Activated naive CD4-positive, alpha-beta T cell treated with anti-CD3 and anti-CD28 coated beads, Interleukin-2, amount 50 U/mL, for 24 hours (primary cell): Measurements from ENCODE around the gene CCR7.

ENCODE experiments used
- H3K27ac Mint-ChIP-seq: one replicate; pipeline ENCODE4 v1.8.0; 2021; ENCODE audit warnings: mild to moderate bottlenecking, mixed read lengths
- H3K27me3 Mint-ChIP-seq: one replicate; pipeline ENCODE4 v1.8.0; 2021; ENCODE audit warnings: mixed read lengths
- H3K36me3 Mint-ChIP-seq: one replicate; pipeline ENCODE4 v1.8.0; 2021; ENCODE audit warnings: mixed read lengths
- H3K4me1 Mint-ChIP-seq: one replicate; pipeline ENCODE4 v1.8.0; 2021; ENCODE audit warnings: mixed read lengths
- H3K4me3 Mint-ChIP-seq: one replicate; pipeline ENCODE4 v1.8.0; 2021; ENCODE audit warnings: mild to moderate bottlenecking, mixed read lengths
- H3K9me3 Mint-ChIP-seq: one replicate; pipeline ENCODE4 v1.8.0; 2021; ENCODE audit warnings: mixed read lengths

The CCR7 gene

GRCh38 chr17:40559564-40559916 is 5.7 kb downstream of the CCR7 start:
- peaks cover 89% of the 10 kb centered on the region for H3K4me1 Mint-ChIP-seq

GRCh38 chr17:40558890-40559563 is 6.2 kb downstream of the CCR7 start:
- peaks cover 44% of the 10 kb centered on the region for H3K36me3 Mint-ChIP-seq
- H3K4me1 Mint-ChIP-seq, result peaks cover 93% of the 10 kb centered on the region
- H3K27me3 Mint-ChIP-seq, result no peaks in the 10 kb centered on the region
- no peaks in the 10 kb centered on the region for H3K9me3 Mint-ChIP-seq
- H3K27ac Mint-ChIP-seq, result peak overlapping the region; percentile 84
- peak overlapping the region; percentile 90 for H3K4me3 Mint-ChIP-seq

More at GRCh38 chr17:40559564-40559916, 5.7 kb downstream of the CCR7 start:
- H3K36me3 Mint-ChIP-seq, result peaks cover 42% of the 10 kb centered on the region
- no peaks in the 10 kb centered on the region for H3K9me3 Mint-ChIP-seq
- H3K4me3 Mint-ChIP-seq, result peak overlapping the region; percentile 90
- no peaks in the 10 kb centered on the region for H3K27me3 Mint-ChIP-seq
- H3K27ac Mint-ChIP-seq, result peak overlapping the region; percentile 98

- Mint-ChIP-seq H3K4me1 (peaks cover 93% of the 10 kb centered on the region), H3K36me3 (peaks cover 46% of the 10 kb centered on the region), H3K9me3 (no peaks in the 10 kb centered on the region), H3K4me3 (peak overlapping the region; percentile 90), H3K27ac (peak overlapping the region; percentile 63), H3K27me3 (no peaks in the 10 kb centered on the region)
These were observed 6.9 kb downstream of the CCR7 start for GRCh38 chr17:40558300-40558889.

DNA sequence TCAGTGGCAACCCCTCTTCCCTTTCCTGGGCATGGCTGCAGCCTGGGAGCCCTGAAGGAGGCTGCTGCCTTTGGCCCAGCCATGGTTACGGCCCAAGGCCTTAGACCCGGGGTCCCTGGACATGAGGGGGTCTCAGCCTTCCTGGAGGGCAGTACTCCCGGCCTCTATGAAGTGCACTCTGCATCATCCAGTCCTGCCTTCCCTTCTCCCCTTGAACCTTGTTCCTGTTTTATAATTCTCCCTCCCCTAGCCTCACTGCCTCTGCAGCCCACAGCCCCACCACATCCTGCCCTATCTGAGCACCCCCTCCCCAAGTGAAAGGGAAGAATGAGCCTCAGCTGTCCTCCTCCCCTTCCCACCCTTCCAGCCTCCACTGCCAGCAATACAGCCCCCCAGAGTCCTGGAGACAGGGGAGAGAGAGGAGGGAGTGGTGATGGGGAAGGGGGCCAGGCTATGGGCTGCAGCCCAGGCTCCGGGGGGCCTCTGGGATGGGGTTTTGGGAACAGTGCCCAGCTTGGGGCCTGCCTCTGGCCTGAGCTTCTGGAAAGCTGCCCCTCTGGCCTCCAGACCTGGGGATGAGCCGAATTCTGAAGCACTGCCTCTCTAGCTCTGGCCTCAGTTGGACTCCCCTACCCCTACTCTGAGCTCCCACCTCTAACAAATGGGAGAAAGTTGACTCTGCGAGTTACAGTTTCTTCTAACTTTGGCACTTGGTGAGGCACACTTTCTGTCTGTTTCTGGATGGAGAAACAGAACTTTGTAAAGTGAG is 7.6 kb downstream of the CCR7 start:
- Mint-ChIP-seq H3K4me3 (peak overlapping the region; percentile 90), H3K27ac (peak overlapping the region; percentile 63), H3K27me3 (no peaks in the 10 kb centered on the region), H3K36me3 (peaks cover 41% of the 10 kb centered on the region), H3K9me3 (no peaks in the 10 kb centered on the region), H3K4me1 (peaks cover 93% of the 10 kb centered on the region)

DNA sequence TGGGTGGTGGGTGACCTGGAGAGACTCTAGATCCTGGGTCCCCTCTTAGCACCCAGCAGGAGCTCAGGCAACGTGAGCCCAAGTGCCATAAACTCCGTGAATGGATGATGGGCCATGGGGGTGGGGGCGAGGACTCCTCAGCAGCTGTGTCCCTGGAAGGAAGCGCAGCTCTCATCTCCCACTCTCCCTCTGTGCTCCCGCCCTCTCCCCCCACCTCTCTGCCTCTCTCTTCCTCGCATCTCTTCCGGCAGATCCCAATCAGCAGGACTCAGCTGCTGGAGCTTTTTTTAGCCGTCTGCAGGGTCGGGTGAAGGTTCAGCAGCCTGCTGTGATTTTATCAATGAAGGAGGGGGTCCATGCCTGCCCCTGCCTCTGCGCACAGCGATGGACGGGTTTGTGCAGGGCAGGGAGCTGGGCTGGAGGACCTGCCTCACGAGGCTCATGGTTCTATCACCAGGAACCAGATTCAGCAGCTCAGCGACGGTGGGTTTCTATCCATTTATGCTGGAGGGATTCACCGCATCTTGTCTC is 8.3 kb downstream of the CCR7 start:
- peaks cover 95% of the 10 kb centered on the region for H3K4me1 Mint-ChIP-seq
- H3K9me3 Mint-ChIP-seq, result no peaks in the 10 kb centered on the region
- peak overlapping the region; percentile 68 for H3K27ac Mint-ChIP-seq
- H3K27me3 Mint-ChIP-seq, result no peaks in the 10 kb centered on the region
- peak overlapping the region; percentile 20 for H3K4me3 Mint-ChIP-seq
- H3K36me3 Mint-ChIP-seq, result peaks cover 39% of the 10 kb centered on the region

GRCh38 chr17:40556198-40556661 is 9.0 kb downstream of the CCR7 start:
- Mint-ChIP-seq H3K27ac (peak overlapping the region; percentile 8), H3K9me3 (no peaks in the 10 kb centered on the region), H3K4me3 (peak overlapping the region; percentile 36), H3K36me3 (peaks cover 35% of the 10 kb centered on the region), H3K27me3 (no peaks in the 10 kb centered on the region), H3K4me1 (peaks cover 94% of the 10 kb centered on the region)

- no peaks in the 10 kb centered on the region for H3K9me3 Mint-ChIP-seq
- H3K27me3 Mint-ChIP-seq, result no peaks in the 10 kb centered on the region
- H3K36me3 Mint-ChIP-seq, result peaks cover 34% of the 10 kb centered on the region
- no peak overlapping the region for H3K27ac Mint-ChIP-seq
- H3K4me1 Mint-ChIP-seq, result peaks cover 94% of the 10 kb centered on the region
- H3K4me3 Mint-ChIP-seq, result peak overlapping the region; percentile 55
These were observed 9.7 kb downstream of the CCR7 start for GRCh38 chr17:40555296-40556190.

GRCh38 chr17:40554646-40555295 is 10.5 kb downstream of the CCR7 start:
- Mint-ChIP-seq H3K4me3 (peak overlapping the region; percentile 55), H3K36me3 (peaks cover 30% of the 10 kb centered on the region), H3K27ac (peak overlapping the region; percentile 87), H3K4me1 (peaks cover 97% of the 10 kb centered on the region), H3K9me3 (no peaks in the 10 kb centered on the region), H3K27me3 (no peaks in the 10 kb centered on the region)

DNA sequence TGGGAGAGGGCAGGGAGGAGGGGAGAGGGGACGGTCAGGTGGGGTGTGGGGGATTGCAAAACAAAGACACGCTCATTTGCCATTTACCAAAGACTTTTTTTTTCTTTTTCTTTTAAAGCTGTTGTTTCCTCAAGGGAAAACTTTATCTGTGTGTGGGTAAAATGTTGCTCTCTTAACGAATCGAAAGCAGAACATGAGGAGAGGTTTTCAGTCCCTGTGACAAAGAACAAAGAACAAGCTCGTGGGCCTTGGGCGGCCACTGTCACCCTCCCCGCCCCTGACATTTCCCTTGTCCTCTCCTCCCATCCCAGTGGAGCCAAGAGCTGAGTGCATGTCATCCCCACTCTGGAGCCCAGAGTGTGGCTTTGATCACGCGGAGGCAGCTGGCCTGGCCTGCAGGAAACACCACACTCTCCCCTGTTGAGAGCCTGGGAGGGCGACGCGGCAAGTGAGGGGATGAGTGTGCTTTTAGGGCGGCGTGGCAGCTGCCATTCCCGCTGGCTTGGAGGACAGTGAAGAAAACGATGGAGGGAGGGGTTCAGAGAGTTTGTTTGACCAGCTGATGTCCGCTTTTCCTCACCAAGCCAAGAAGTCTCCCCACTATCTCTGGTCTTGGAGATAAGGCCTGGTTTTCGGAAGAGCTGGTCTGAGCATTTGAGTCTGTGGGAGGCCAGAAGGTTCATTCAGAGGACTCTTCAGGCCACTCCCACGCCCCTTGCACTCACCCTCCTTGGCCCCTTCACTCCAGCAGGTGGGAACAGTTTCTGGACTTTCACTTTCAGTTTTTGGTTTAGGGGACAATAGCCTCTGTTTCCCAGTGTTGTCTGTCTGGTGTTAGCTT is 11.4 kb downstream of the CCR7 start:
- peak overlapping the region; percentile 87 for H3K27ac Mint-ChIP-seq
- no peaks in the 10 kb centered on the region for H3K27me3 Mint-ChIP-seq
- peaks cover 30% of the 10 kb centered on the region for H3K36me3 Mint-ChIP-seq
- peaks cover 97% of the 10 kb centered on the region for H3K4me1 Mint-ChIP-seq
- no peaks in the 10 kb centered on the region for H3K9me3 Mint-ChIP-seq
- H3K4me3 Mint-ChIP-seq, result peak overlapping the region; percentile 73

GRCh38 chr17:40552806-40553693 is 12.2 kb downstream of the CCR7 start:
- Mint-ChIP-seq H3K4me3 (peak overlapping the region; percentile 73), H3K36me3 (peaks cover 25% of the 10 kb centered on the region)

GRCh38 chr17:40551879-40552768 is 13.1 kb downstream of the CCR7 start:
- H3K36me3 Mint-ChIP-seq, result peaks cover 25% of the 10 kb centered on the region

More at GRCh38 chr17:40552806-40553693, 12.2 kb downstream of the CCR7 start:
- H3K27me3 Mint-ChIP-seq, result no peaks in the 10 kb centered on the region
- peaks cover 97% of the 10 kb centered on the region for H3K4me1 Mint-ChIP-seq
- peak overlapping the region; percentile 84 for H3K27ac Mint-ChIP-seq
- H3K9me3 Mint-ChIP-seq, result no peaks in the 10 kb centered on the region

GRCh38 chr17:40551091-40551878 is 14.0 kb downstream of the CCR7 start:
- peaks cover 98% of the 10 kb centered on the region for H3K4me1 Mint-ChIP-seq
- H3K4me3 Mint-ChIP-seq, result no peak overlapping the region
- no peaks in the 10 kb centered on the region for H3K27me3 Mint-ChIP-seq
- H3K9me3 Mint-ChIP-seq, result no peaks in the 10 kb centered on the region
- H3K27ac Mint-ChIP-seq, result peak overlapping the region; percentile 70
- peaks cover 18% of the 10 kb centered on the region for H3K36me3 Mint-ChIP-seq

More at GRCh38 chr17:40551879-40552768, 13.1 kb downstream of the CCR7 start:
- Mint-ChIP-seq H3K9me3 (no peaks in the 10 kb centered on the region), H3K27me3 (no peaks in the 10 kb centered on the region), H3K4me3 (peak overlapping the region; percentile 55), H3K27ac (peak overlapping the region; percentile 70), H3K4me1 (peaks cover 98% of the 10 kb centered on the region)
